GM21367 (cell line): ENCODE measurements around the gene ERFE.

Experiments
- ATAC-seq: cut with Tn5 transposase; IDR thresholded peaks from one replicate; pipeline ENCODE4 v1.9.1; 2021; ENCODE audit not compliant: unreplicated experiment

The ERFE gene

DNA sequence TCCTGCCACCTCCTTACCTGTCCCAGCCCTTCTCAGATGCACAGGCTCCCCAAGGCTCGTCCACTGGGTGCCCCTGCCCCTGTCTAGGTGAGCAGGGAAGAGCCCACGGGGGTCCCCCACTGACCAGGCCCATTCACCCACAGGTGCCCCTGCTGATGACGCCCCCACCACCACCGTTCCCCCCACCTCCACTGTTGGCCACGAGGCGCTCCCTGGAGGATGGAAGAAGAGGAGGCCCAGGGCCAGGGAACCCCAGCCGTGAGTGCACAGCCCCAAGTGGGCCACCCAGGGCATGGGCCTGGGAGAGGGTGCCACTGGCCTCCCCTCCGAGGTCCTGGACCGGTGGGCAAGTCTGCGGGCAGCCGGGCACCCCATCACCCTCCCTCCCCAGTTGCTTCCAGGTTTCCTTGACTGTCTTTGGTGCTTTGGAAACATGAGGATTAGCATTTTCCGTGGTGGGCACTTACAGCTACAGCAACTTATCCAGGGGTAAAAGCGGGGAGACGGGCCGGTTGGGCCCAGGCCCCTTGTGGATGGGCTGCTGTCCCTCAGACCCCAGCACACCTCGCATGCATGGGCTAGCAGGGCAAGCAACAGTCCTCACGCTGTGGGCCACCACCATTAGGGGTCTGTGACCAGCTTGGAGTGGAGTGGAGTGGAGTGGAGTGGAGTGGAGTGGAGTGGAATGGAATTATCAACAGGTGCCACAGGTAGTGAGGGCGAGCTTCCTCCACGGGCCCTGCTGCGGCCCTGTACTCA, 33.5 kb upstream of the ERFE start:
- ATAC-seq, result no peak

DNA sequence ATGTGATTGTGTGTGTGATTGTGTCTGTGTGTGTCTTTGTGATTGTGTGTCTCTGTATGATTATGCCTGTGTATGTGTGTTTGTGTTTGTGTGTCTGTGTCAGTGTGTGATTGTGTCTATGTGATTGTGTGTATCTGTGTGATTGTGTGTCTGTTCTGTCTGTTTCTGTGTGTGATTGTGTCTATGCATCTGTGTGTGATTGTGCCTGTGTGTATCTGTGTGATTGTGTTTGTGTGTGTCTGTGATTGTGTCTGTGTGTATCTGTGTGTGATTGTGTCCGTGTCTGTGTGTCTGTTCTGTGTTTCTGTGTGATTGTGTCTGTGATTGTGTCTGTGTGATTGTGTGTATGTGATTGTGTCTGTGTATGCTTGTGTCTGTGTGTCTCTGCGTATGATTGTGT, 32.4 kb upstream of the ERFE start:
- no peak for ATAC-seq

DNA sequence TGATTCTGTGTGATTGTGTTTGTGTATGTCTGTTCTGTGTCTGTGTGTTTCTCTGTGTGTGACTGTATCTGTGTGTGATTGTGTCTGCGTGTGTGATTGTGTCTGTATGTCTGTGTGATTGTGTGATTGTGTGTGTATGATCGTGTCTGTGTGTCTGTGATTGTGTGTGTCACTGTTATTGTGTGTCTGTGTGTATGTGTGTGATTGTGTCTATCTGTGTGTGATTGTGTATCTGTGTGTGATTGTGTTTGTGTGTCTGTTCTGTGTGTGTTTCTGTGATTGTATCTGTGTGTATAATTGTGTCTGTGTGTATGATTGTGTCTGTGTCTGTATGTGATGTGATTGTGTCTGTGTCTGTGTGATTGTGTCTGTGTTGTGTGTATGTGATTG, 32.0 kb upstream of the ERFE start:
- no peak for ATAC-seq

DNA sequence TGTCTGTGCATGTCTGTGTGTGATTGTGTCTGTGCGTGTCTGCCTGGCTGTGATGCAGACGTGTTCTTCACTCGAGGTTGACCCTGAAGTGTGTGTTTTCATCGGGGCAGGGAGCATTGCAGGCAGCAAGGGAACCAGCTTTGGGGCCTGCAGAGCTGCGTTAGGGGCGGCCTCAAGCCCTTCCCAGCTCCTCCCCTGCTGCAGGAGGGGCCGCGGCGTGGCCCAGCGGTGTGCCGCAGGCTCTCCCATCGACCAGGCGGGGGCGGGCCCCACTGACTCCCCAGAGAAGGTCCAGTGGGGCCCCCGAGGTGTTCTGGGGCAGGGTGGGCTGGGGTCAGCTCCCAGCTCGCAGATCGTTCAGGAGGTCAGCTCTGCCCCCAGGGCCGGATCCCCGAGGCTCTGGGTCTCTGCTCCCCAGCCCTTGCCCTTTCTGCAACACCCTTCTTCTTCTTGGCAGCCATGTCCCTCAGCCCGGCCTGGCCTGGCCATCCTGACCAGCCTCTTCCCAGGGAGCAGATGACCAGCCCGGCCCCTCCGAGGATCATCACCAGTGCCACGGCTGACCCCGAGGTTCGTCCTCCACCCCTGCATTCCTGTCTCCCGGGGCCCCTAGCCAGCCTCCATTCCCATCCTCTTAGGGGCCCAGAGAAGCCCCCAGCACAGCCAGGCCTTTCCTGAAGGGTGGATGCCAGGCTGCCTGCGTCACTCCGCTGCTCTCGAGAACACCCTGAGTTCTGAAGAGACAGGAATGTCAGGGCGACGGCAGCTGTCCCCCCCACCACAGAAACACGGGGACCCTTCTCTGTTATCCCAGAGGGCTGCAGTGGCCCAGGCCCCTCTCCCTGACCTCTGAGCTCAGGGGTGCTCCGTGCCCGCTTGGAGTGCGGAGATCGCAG, 31.4 kb upstream of the ERFE start:
- ATAC-seq, result peak; percentile 60

DNA sequence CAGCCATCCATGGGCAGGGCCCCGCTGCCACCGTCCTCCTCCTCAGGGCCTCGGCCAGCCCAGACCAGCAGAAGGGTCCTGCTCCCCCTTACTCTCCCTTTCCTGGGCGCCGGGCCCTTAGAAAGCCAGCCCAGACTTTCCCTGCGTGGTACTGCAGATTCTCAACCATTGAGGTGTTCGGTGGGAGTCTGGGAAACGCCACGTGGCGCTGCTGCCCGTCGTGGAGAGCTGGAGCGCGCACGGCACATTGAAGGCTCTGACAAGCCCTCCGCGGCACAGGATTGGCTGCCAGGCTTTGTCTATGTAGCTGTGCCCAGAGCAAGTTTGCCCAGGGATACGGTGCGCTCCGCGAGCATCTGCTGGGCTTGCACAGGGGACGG, 30.7 kb upstream of the ERFE start:
- no peak for ATAC-seq

DNA sequence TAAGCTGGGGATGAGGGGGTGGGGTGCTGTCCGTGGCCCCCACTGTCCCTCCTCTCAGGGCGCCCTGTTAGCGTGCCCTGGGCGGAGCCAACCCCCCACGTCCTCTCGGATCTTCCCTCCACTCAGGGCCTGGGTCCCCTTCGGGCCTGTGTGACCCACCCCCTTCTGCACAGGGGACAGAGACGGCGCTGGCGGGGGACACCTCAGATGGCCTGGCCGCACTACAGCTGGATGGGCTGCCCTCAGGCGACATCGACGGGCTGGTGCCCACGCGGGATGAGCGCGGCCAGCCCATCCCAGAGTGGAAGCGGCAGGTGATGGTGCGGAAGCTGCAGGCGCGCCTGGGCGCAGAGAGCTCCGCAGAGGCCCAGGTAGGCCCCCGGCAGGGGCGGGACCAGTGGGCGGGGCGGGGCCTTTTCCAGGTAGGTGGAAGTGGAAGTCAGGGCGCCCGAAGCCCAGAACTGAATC, 30.2 kb upstream of the ERFE start:
- ATAC-seq, result no peak

DNA sequence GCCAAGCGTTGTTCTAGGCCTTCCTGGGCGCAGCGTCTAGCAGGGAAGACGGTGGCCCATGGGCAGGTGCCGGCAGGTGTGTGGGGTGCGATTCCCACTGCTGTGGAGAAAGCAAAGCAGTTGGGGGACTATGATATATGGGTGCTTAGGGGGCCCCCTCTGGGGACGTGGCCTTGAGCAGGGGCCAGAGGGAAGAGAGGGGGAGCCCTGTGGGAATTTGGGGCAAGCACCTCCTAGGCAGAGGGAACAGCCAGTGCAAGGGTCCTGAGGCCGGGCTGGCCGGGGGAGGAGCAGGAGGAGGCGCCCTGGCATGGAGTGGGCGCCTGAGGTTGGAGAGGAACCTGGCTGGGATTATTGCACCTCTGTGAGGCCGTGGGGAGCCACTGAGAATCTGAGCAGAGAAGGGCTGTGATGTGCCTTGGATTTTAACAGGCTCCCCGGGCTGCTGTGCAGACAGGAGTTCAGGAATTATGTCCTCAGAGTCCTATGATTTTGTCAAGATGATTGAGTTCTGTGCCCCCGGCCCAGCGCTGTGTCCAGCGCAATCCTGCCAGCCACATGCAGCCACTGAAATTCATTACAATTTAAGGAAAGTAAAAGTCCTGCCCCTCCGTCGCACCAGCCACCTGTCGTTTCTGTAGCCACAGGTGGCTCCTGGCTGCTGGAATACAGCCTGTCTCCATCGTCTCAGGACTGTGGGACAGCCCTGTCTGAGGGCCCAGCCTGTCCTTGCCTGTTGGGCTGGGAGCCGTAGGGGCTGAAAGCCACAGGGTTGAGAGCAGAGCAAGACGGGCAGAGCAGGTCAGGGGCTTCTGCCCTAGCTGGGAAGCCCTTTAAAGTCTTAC, 29.4 kb upstream of the ERFE start:
- no peak for ATAC-seq

DNA sequence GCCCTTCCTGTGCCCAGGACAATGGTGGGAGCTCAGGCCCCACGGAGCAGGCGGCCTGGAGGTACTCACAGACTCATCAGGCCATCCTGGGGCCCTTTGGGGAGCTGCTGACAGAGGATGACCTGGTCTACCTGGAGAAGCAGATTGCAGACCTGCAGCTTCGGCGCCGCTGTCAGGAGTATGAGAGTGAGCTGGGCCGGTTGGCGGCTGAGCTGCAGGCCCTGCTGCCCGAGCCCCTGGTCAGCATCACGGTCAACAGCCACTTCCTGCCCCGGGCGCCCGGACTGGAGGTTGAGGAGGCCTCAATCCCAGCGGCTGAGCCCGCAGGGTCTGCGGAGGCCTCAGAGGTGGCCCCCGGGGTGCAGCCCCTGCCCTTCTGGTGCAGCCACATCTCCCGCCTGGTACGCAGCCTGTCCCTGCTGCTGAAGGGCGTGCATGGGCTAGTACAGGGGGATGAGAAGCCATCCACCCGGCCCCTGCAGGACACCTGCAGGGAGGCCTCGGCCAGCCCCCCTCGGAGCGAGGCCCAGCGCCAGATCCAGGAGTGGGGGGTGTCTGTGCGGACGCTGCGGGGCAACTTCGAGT, 28.6 kb upstream of the ERFE start:
- no peak for ATAC-seq

DNA sequence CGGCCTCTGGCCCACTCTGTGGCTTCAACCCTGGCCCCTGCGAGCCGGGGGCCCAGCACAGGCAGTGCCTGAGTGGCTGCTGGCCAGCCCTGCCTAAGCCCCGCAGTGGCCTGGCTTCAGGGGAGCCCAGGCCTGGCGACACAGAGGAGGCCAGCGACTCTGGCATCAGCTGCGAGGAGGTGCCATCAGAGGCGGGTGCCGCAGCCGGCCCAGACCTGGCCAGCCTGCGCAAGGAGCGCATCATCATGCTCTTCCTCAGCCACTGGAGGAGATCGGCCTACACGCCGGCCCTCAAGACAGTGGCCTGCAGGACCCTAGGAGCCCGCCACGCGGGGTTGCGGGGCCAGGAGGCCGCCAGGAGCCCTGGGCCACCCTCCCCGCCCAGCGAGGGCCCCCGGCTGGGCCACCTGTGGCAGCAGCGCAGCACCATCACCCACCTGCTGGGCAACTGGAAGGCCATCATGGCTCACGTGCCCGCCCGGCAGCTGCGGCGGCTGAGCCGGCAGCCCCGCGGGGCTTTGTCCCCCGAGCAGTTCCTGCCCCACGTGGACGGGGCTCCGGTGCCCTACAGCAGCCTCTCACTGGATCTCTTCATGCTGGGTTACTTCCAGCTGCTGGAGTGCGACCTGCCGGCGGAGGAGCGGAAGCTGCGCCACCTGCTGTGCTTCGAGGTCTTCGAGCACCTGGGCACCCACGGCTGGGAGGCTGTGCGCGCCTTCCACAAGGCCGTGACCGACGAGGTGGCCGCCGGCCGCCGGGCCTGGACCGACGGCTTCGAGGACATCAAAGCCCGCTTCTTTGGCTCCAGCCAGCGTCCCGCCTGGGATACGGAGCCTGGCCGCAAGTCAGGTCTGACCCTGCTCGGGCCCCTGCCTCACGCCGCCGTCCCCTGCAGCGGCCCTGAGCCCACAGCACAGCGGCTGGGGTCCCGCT, 27.8 kb upstream of the ERFE start:
- no peak for ATAC-seq

DNA sequence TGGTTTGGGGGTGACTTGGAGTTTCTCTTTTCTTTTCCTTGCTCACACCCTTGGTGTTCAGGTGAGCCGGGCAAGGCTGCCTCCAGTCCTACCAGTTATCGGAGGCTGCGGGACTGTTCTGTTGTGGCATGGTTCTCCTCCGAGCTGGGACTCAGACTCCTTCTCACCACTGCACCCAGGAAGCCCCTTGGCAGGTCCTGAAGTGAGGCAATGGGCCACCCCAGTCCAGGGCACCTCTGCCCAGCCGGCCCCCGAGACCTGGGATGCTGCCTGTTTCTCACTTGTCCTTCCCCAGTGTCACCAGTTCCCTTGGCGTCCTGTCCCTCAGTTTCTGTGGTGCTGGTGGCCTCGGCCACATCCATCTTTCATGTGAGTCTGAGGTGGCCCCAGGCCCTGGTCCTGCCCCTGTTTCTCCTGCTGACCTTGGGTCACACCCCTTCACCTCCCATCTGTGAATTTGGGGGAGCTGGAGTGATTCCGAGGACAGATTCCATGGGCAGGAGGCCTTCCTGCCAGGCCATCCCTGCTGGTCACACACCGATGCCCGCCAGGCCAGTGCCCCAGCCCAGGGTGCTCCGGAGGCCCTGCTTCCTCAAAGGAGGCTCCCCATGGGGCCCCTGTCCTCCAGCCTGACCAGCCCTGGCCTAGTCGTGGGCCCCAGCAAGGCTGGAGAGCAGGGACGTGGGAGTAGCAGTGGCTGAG, 26.9 kb upstream of the ERFE start:
- no peak for ATAC-seq

DNA sequence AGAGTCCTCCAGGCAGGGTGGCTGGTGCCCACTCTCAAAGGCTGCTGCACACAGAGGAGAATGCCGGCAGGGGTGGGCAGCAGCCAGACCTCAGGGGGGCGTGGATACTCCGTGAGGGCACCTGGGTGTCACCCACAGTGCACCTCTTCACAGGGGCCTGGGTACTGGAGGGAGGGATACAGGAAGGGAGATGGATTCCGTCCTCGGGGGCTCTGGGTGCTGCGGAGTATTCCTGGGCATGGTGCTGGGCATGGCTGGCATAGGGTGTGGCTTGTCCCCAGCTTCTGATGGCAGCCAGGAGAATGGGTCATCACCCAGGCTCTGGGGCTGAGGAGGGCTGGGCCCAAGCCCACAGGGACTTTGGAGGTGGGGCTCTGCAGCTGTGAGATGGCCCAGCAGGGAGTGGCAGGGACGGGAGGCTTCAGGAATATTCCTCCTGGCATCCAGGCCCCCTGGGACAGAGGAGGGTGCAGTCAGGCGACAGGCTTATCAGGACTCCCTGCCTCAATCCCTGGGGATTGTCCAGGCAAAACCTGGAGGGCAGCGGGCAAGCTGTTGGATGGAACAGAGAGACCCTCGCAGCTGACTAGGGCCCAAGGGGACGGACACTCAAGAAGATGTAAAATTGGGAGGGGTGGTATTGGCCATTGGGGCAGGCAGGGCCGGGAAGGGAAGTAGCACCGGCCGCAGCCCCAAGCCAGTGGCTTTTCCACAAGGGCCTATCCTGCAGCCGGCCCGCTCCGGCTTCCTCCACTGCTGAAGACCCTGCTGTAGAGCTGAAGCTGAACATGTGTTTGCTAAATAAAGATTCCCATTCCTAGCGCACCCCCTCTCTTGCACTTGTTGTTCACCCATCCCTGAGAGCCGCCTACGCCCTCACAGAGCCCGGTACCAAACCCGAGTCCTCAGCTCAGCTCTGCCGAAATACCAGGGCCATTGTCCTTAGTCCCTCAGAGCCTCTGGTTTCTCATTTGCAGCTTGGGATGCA, 26.0 kb upstream of the ERFE start:
- no peak for ATAC-seq

DNA sequence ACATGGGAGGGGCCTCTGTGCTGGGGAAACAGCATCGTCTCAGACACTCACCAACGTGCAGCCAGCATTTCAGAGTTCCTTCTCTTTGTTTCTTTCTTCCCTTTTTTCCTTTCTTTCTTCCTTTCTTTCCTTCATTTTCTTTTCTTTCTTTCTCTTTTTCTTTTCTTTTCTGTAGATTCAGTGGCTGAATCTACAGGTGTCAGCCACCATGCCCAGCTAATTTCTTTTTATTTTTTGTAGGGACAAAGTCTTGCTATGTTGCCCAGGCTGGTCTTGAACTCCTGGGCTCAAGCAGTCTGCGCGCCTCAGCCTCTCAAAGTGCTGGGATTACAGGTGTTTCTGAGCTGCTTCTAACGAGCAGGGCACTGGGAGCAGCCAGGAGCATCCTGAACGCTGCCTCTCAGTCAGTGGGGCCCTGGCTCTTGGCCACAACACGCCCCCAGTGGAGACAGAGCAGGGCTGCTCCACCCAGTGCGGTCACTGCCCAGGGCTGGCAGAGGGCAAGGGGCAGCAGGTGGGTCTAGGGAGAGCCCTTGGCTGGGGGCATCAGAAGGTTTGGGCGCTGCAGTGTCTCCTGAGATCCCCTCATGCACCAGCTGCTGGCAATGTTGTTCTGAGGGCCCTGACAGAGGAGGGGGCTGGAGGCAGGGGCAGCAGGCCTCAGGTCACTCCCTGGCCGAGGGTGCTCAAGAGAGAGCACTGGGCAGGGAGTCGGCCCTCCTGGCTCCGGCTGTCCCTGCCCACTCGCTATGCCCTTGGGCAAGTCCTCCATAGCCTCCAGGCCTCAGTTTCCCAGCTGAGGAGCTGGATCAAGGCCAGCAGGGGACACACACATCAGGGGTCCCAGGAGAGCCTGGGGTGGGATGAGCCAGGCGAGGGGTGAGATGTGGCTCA, 25.0 kb upstream of the ERFE start:
- no peak for ATAC-seq

DNA sequence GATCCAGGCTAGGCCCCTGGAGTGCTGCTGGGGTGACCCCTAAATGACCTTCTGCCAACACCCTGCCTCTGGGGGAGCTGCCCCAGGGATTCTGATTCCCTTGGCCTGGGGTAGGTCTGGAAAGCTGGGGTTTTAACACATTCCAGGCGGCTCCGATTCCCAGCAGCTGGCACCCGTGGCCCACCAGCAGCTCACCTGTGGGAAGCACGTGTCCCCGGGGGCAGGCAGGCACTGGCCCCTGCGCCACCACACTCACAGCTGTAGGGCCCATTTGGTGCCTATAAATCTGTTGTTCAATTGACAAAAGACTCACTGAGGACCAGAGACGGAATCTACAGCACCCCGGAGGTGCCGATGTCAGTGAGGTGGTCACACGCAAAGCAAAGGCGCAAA, 24.4 kb upstream of the ERFE start:
- ATAC-seq, result no peak

DNA sequence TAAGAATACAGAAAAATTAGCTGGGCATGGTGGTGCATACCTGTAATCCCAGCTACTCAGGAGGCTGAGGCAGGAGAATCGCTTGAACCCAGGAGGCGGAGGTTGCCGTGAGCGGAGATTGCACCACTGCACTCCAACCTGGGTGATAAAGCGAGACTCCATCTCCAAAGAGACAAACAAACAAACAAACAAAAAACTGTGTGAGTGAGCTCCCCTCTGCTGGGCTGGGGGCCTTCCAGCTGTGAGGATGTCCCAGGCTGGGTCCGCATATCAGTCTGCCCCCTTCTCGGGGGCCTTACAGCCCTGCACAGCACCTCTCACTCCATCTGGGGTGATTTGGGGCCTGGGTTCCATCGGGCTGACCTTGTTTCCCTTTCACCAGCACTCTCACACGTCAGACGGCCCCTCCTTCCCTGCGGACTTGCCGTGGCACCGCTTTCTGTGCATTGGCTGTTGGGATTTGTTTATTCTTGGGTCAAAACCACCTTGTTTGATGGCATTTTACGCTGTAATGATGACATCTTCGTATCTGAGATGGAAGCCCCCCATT, 23.1 kb upstream of the ERFE start:
- ATAC-seq, result no peak

DNA sequence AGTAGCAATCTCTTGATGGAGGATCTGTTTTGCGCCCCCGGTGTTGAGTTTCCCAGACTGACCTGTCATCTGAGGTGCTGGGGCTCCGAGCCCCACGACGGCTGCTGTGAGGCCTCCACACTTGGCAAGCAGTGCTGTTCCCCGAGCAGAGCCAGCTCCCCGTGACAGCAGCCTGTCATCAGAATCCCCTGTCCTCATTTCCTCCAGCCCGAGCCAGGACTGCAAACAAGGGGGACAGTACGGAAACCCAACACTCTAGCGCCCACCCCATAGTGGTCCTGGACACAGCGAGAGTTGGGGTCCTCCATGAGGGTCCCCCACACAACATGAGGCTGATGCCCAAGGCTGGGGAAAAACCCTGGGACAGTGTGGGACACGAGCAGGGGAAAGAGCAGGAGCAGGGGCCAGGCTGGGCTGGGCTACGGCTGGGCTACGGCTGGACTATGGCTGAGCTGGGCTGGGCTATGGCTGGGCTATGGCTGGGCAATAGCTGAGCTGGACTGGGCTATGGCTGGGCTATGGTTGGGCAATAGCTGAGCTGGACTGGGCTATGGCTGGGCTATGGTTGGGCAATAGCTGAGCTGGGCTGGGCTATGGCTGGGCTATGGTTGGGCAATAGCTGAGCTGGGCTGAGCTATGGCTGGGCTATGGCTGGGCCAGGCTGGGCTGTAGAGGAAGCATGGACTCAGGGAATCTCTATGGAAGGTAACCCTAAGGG, 21.8 kb upstream of the ERFE start:
- no peak for ATAC-seq

DNA sequence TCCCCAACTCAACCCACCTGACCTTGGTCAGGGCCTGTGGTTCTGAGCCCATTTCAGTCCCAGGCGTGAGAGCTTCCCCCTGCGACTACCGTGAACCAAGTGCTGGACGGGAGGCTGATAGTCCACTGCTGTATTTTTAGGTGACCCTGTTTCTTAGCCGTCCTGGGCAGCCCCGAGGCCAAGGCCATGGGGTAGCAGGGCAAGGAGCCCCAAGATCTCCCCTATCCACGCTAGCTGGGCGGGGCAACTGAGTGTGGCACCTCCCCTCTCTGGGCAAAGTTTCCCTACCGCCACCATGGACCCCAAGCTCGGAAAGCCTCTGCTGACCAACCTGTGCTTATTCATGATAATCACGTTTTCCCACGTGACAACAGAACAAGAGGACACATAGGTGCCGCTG, 20.9 kb upstream of the ERFE start:
- ATAC-seq, result no peak
